ENCODE measurements around the gene PROM1.

GRCh38 chr4:16085822-16086221 lies 2.0 kb upstream of the PROM1 start:
- TF ChIP-seq CTCF (IDR thresholded peaks at IDR 0.05) (no peak), POLR2A (IDR thresholded peaks at IDR 0.05) (no peak)
